ENCODE results near the gene DNAJC15.
"Not testable (repeated sequence)": the region's sequence is repeated elsewhere in the genome, so short reads cannot be mapped to it uniquely, and the experiment has no call there.

DNAJC15 gene

DNA sequence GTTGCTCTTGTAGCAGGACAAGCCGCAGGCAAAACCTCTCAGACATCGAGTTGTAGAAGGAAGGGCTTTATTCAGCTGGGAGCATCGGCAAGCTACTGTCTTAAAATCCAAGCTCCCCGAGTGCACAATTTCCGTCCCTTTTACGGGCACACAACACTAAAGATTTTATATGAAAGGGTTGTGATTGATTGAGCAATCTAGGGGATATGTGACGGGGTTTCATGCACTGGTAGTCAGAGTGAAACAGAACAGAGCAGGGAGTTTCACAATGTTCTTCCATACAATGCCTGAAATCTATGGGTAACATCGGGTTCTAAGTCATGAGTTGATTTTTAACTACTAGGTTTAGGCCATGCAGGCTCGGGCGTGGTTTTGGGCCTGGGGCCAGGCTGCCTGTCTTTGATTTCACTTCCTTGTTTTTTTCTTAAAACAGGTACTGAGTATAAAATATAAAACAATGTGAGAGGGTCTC, 22.0 kb downstream of the DNAJC15 start:
- DNase-seq (ENCODE audit: low spot score) = peak; percentile 67

DNA sequence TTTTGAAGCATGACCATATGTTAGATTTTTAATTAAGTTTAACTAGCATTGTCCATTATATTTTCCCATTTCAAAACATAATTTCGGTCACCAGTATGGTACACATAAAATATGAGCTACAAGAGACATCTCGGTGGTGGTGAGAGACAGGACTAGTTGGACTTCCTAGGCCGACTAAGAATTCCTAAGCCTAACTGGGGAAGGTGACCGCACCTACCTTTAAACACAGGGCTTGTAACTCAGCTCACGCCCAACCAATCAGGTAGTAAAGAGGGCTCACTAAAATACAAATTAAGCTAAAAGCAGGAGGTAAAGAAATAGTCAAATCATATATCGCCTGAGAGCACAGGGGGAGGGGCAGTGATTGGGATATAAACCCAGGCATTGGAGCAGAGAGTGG, 22.9 kb downstream of the DNAJC15 start:
- DNase-seq (ENCODE audit: low spot score) = no peak

DNA sequence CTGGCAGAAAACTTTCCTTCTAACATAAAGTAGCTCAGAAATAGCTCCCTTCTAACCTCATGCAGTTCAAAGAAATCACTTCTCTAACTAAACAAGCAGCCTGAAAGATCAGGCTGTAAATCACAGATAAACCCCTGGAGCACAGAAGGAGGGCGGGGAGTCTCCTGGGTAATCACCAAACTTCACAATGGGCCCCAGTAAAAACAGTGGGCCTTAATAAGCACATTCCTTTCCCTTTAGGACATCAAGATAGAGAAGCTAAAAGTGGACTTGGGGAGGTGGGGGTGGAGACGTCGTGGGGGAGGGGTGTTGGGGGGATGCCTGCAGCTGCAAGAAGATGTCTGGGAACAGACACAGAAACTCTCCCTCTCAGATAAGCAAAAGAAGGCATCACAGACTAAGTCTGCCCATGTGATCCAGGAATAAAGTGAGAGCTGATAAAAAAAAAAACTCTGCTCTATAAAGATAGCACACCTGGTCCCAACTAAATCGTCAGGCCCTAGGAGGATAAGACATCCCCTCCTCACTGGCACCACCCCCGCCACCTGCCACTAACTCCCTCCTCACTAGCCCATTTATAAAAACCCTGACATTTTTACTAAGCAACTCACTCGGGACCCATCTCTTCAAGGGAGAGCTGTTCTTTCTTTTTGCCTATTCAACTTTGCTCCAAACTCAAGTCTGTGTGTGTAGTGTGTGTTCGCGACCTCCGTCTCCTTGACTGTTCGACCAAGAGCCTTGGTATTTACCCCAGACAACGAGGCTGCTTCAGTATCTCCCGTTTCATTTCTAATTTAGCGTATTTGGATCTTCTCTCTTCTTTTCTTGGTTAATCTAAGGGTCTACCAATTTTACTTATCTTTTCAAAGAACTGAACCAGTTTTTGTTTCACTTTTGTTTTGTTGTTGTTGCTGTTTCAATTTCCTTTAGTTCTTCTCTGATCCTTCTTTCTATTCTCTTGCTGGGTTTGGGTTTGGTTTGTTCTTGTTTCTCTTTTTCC, 31.7 kb downstream of the DNAJC15 start:
- peak; percentile 48 for DNase-seq (ENCODE audit: low spot score)

DNA sequence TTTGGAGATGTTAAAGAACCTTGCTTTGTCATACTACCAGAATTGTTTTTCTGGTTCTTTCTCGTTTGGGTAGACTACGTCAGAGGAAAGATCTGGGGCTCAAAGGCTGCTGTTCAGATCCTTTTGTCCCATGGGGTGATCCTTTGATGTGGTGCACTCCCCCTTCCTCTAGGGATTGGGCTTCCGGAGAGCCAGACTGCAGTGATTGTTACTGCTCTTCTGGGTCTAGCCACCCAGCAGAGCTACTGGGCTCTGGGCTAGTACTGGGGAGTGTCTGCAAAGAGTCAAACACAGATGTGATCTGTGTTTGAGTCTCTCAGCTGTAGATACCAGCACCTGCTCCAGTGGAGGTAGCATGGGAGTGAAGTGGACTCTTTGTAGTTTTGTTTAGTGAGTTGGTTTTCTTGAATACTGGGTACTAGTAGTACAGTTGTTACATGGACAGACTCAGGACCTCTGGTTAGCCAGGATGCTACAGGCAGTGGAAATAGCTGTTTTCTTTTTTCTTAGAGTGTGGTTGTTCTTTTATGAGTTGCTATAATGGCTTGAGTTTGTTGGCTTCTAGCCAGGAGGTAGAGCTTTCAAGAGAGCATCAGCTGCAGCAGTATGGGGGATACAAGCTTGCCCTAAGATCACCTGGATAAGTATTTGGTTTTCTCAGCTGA, 34.4 kb downstream of the DNAJC15 start:
- peak; percentile 61 for DNase-seq (ENCODE audit: low spot score)

DNA sequence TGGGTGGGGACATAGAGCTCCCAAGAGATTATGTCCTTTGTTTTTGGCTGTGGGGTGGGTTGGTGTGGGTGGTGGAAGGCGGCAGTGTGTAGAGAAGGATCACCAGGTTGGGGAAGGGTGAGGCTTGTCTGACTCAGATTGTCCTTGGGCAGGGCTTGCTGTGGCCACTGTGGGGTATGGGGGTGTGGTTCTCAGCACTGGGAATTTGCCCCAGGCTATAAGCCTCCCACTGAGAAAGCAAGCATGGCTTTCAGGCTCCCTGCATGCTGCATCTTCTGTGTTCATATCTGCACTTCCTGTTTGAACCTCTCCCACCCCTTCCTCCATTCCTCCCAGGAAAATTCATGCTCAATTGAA, 34.9 kb downstream of the DNAJC15 start:
- DNase-seq (ENCODE audit: low spot score) = peak; percentile 95

DNA sequence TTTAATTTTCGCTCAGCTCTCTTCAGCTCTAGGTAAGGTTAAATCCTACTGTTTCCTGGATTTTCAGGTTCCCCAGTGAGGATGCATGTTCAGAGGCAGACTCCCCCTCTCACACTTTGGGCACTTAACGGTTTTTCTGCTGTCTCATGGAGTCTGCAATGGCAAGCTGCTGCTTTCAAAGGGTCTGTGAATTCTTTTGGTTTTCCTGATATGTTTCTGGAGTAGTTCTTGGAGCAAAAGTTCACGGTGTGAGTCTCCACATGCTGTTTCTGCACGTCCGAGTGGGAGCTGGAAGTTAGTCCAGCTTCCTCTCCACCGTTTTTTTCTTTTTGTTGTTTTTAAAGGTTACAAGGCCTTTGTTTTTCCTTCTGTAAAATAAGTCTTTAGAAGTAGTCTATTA, 35.4 kb downstream of the DNAJC15 start:
- DNase-seq (ENCODE audit: low spot score) = no peak

DNA sequence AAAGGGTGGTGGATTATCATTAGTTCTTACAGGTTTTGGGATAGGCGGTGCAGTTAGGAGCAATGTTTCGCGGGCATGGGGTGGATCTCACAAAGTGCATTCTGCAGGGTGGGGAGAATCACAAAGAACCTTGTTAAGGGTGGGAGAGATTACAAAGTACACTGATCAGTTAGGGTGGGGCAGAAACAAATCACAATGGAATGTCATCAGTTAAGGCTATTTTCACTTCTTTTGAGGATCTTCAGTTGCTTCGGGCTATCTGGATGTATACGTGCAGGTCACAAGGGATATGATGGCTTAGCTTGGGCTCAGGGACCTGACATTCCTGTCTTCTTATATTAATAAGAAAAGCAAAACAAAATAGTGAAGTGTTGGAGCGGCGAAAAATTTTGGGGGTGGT, 36.4 kb downstream of the DNAJC15 start:
- not testable (repeated sequence) for DNase-seq (ENCODE audit: low spot score)

DNA sequence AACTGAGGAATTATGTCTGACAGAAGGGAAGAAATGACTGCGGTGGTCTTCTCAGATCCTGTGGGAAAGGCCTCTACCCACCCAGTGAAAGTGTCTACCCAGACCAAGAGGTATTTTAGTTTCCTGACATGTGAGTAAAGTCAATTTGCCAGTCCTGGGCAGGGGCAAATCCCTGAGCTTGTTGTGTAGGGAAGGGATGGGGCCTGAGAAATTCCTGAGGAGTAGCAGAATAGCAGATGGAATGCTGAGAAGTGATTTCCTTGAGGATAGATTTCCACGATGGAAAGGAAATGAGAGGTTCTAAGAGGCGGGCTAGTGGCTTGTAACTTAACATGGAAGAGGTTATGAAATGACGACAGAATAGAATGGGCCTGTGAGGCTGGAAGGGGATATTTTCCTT, 37.4 kb downstream of the DNAJC15 start:
- not testable (repeated sequence) for DNase-seq (ENCODE audit: low spot score)

DNA sequence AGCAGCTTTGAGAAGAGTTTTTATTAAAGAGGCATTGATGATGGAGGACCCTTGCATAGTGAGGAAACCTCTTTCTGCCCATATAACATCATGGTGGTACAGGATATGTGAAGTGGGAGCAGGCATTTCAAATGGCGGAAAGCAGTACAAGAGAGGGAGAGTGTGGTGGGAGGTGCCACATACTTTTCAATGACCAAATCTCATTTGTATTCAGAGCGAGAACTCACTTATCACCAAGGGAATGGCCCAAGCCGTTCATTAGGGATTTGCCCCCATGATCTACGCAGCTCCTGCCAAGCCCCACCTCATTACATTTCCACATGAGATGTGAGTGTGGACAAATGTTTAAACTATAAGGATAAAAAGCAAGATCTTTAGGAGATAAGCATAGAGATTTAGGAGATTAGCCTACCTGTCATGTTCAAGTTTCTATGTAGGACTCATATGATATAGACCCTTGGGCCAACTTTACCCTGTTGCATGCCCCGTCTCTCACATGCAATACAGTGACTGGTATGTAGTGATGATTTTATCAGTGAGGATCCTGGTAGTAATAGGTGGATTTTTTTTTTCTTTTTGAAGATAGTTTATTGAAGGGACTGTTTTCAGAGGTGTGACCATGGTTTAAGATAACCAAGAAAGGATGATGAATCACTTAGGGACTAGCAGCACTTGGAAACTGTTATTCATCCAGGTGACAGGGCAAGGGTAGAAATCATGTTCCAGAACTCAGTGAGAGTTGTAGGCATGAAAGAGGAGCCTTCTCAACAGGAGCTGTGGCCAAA, 38.3 kb downstream of the DNAJC15 start:
- DNase-seq (ENCODE audit: low spot score) = peak; percentile 64

DNA sequence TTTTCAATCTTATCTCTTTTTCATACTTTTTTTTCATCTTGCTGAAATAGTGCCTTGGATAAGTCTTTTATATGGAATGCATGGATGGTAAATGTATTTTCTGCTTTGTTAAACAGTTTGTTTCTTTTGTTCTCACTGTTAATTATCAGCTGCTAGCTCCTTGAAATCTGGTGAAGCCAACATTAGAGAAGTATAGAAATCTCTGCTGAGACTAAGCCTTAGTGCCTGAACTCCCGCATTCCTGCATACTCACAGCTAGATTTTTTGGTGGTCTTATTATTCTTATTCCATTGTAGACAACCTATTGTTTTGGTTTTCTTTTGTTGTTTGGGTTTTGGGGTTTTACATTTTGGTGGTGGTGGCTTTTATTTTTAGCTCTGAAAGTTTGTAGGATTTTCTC, 48.4 kb downstream of the DNAJC15 start:
- no peak for DNase-seq (ENCODE audit: low spot score)

DNA sequence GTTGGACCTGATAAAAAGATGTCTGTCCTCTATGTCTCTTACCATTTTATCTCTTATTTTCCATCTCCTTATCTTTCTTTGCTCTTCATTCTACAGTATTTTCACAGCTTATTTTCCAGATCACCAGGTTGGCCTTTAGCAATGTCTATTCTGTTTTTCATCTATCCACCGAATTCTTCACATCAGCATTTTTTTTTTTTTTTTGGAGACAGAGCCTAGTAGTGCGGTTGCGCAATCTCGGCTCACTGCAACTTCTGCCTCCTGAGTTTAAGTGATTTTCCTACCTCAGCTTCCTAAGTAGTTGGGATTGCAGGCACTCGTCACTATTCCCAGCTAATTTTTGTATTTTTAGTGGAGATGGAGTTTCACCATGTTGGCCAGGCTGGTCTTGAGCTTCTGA, 49.0 kb downstream of the DNAJC15 start:
- DNase-seq (ENCODE audit: low spot score) = no peak

DNA sequence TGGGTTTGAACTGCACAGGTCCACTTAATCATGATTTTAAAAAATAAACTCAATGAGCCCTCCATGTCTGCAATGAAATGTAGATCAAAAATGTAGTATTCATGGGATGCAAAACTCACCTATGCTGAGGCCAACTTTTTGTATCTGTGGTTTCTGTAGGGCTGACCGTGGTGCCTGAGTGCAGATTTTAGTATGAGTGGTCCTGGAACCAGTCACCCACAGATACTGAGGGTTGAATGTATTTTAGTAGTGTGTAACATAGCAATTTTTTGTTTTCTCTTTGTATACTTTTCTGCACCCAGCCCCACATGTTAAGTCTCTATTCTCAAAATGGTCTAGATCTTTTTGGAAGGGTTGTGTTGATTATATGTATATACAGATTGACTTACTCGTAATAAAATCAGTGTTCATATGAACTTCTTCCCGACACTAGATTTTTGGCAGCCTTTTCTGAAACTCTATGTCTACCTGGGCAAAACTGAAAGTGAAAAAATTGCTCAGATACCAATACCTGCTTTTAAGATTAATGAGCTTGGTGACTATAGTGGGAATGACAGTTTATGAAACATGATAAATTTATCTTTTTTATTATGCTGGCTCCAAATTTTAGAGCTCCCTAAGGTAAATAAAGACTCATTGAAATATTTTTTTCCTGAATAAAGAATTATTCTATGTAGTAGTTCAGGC, 51.6 kb downstream of the DNAJC15 start:
- DNase-seq (ENCODE audit: low spot score) = no peak

DNA sequence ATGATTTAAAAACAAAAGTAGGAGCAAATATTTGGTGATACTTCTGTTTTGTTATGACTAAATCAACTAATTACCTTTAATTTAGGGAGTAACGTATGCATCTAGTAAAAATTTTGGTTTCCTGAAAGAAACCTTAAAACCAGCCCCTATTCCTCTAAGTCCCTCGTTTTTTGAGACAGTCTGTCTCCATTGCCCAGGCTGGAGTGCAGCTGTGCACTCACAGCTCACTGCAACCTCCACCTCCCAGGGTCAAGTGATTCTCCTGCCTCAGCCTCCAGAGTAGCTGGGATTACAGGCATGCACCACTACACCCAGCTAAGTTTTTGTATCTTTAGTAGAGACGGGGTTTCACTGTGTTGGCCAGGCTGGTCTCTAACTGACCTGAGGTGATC, 52.1 kb downstream of the DNAJC15 start:
- not testable (repeated sequence) for DNase-seq (ENCODE audit: low spot score)

DNA sequence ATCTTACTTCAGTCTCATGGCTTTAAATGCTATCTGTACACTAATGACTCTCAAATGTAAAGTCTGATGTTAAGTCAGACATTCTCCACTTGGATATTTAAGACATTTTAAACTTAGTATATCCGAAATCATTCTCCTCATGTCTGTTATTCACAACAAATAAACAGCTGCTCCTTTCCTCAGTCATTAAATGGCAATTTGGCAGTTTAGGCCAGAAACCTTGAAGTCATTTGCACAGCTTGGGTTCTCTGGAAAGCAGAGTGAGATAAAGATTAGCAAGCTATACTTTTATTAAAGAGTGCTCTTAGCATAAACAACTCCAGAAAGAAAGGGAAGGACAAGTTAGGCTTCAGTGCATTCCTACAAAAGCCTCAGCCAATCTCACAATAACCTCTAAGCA, 53.7 kb downstream of the DNAJC15 start:
- no peak for DNase-seq (ENCODE audit: low spot score)

DNA sequence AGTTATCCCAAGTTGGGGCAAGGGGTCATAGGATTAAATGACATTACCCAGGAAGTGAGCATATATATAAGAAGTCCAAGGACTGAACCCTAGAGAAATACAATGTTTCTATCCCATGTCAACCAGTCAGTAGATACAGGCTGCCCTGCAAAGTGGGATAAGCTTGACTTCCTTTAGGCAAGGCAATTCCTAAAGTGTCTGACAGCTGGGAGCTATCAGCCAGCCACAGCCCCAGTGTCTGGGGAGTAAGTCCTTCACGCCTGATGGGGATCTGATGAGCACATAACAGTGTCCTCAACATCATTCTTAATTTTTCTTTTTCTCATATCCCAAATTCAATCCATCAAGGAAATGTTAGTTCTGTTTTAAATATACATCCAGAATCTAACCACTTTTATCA, 54.1 kb downstream of the DNAJC15 start:
- no peak for DNase-seq (ENCODE audit: low spot score)

DNA sequence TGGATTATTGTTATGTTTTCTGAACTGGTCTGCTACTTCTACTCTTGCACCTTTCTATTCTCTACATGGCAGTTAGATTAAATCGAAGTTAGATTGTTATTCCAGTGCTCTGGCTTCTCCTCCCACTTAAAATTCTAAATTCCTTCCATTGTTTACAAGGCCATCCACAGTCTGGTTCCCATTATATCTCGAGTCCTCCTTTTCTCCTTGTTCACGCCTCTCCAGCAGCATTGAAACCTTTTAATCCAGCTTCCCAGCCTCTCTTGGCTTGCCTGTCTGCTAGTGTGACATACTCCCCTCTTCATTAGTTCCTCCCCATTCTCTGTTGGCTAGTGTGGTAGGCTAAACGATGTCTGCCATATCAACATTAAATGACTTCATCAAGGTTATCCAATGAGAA, 54.5 kb downstream of the DNAJC15 start:
- DNase-seq (ENCODE audit: low spot score) = no peak

DNA sequence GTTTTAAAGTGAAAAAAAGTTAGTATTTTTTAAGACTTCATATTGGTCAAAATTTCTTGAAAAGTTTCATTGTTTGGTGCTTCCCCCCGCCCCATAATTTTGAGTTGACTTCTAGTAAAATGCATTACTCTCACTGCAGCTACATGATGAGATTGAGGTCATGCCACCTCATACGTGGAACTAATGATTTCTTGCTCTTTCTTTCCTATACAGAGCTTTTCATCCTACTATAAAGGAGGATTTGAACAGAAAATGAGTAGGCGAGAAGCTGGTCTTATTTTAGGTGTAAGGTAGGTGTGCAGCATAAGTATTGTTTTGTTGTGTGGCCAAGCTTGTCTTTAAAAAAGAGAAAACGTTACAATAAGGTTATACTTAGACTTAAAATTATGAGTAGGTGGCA, 55.0 kb downstream of the DNAJC15 start:
- DNase-seq (ENCODE audit: low spot score) = no peak

DNA sequence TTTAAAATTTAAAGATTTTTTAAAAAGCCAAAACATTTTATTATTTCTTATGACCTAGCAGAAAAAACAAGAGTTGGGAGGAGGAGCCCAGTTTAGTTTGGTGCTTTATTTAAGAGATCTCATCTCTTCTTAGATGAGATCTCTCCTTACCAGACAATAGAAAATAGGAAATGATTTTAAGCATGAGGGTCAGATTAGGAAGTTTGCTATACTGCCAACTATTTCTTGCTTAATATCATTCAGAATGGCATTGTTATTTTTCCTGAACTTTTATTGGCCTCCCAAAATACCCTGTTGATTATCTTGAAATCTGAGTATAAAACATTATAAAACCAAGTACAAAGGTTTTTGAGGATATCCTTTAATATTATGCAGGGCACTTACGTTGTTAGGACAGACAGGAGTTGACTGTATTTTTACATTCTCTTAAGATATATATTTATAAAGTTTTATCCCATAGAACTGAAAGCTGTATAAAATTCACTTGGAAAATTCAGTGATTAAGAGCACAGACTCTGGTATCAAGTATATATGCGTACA, 56.1 kb downstream of the DNAJC15 start:
- no peak for DNase-seq (ENCODE audit: low spot score)

DNA sequence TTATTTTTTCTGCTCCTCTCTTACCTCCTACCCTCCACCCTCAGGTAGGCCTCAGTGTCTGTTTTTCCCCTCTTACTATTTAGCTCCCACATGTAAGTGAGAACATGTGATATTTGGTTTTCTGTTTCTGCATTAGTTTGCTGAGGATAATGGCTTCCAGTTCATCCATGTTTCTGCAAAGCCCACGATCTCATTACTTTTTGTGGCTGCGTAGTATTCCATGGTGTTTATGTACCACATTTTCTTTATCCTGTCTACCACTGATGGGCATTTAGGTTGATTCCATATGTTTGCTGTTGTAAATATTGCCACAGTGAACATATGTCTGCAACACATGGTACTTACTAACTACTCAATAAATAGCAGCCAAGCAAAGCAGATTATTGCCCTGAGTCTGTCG, 56.8 kb downstream of the DNAJC15 start:
- DNase-seq (ENCODE audit: low spot score) = no peak

DNA sequence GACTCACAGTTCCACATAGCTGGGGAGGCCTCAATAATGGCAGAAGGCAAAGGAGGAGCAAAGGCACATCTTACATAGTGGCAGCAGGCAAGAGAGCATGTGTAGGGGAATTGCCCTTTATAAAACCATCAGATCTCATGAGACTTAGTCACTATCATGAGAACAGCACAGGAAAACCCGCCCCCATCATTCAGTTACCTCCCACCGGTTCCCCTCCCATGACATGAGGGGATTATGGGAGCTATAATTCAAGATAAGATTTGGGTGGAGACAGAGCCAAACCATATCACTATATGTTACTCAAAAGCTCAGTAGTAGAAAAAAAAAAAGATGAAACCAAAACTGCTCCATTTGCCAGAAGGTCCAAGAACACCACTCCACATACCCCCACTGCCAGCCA, 58.5 kb downstream of the DNAJC15 start:
- DNase-seq (ENCODE audit: low spot score) = no peak

DNA sequence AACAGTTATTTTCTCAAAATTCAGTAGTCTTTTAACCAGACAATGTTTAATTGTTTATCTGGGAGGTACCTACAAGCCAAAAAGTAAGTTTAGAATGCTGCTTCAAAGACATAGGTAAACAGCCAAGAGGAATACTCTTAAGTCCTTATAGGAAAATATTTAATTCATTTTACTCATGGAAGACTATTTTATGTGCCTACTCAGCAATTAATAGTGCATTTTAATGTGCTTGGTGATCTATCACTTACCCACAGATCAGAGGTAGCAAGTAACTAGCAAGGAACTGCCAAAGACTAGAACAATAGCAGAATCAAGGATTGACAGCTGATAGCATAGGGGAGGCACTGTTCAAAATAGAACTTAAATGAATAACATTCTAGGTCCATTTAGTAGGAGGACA, 60.4 kb downstream of the DNAJC15 start:
- DNase-seq (ENCODE audit: low spot score) = no peak

DNA sequence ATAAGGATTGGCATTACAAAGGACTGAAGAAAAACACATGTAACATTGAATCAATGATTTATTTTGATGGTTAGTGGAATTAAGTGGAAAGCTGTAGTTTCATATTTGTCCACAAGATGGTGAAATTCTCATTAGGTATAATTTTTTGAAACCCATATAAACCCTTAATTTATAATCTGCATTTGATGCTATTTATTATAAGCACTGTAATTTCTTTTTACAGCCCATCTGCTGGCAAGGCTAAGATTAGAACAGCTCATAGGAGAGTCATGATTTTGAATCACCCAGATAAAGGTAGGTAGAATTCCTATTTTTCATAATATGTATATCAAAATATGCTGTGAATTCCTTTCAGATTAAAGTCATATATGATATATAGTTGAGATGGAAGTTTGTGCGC, 62.2 kb downstream of the DNAJC15 start:
- peak; percentile 30 for DNase-seq (ENCODE audit: low spot score)

All from LoVo (cell line).